Femur (tissue), 1 donor: ENCODE results near the gene EMID1.

Experiments
- DNase-seq: peaks from one replicate; pipeline ENCODE4 v3.0.0-alpha.2; 2017

Gene EMID1

GRCh38 chr22:29298641-29299040, 92.9 kb downstream of the EMID1 start:
- no peak for DNase-seq

- no peak for DNase-seq
These were observed 93.6 kb downstream of the EMID1 start for GRCh38 chr22:29299136-29299900.

GRCh38 chr22:29300467-29300806, 94.7 kb downstream of the EMID1 start:
- no peak for DNase-seq

- DNase-seq, result no peak
These were observed 95.3 kb downstream of the EMID1 start for GRCh38 chr22:29300807-29301601.

- no peak for DNase-seq
These were observed 96.2 kb downstream of the EMID1 start for GRCh38 chr22:29301716-29302401.

- no peak for DNase-seq
These were observed 96.6 kb downstream of the EMID1 start for GRCh38 chr22:29302402-29302680.

GRCh38 chr22:29302681-29303465, 97.2 kb downstream of the EMID1 start:
- DNase-seq, result peak; percentile 31

- DNase-seq, result no peak
These were observed 100.1 kb downstream of the EMID1 start for GRCh38 chr22:29305836-29306174.

- peak; percentile 93 for DNase-seq
These were observed 100.6 kb downstream of the EMID1 start, which contains the start of gene GAS2L1 for GRCh38 chr22:29306175-29306834. Gene GAS2L1, plus strand, starts transcription at chr22:29306650. Its CDS starts 1,456 bp downstream, at chr22:29308106.

GRCh38 chr22:29306835-29307595, 101.3 kb downstream of the EMID1 start:
- DNase-seq, result peak; percentile 88

- DNase-seq, result no peak
These were observed 102.0 kb downstream of the EMID1 start for GRCh38 chr22:29307596-29308147.

- DNase-seq, result peak; percentile 42
These were observed 102.6 kb downstream of the EMID1 start for GRCh38 chr22:29308148-29308790.

GRCh38 chr22:29308791-29309262, 103.1 kb downstream of the EMID1 start:
- peak; percentile 58 for DNase-seq
